GM12878 (cell line): Measurements from ENCODE around the gene PPIA.

Source experiments
- DPF2 ChIP-seq: fragments of 450-650 bp; IDR thresholded peaks from 2 replicates; pipeline ENCODE4 v1.6.1; 2017; ENCODE audit warnings: mild to moderate bottlenecking
- NR2C2 ChIP-seq: IDR thresholded peaks from 2 replicates; pipeline ENCODE4 v1.6.1; 2011; ENCODE audit warnings: borderline replicate concordance, low read depth; ENCODE audit not compliant: control insufficient read depth, insufficient read length
- PAX5 ChIP-seq: IDR thresholded peaks from 2 replicates; pipeline ENCODE4 v1.6.1; 2011; ENCODE audit warnings: low read depth, low read length, borderline replicate concordance
- POLR2AphosphoS5 ChIP-seq: IDR thresholded peaks from 2 replicates; pipeline ENCODE4 v1.6.1; 2011; ENCODE audit warnings: mild to moderate bottlenecking, low read length, inconsistent platforms
- RCOR1 ChIP-seq: conservative IDR thresholded peaks from 2 replicates; pipeline ENCODE4 v1.6.1; 2012; ENCODE audit warnings: low read depth, low read length, improper control_type of control experiment
- SMC3 ChIP-seq: IDR thresholded peaks from 2 replicates; pipeline ENCODE4 v1.6.1; 2011; ENCODE audit warnings: low read length, improper control_type of control experiment, borderline replicate concordance
- TF ChIP-seq, protein P1 (sequence below), 3 experiments: IDR thresholded peaks in 2 of 3; conservative IDR thresholded peaks in 1 of 3; 2 replicates each; pipeline ENCODE4 v1.5.1; 2011; ENCODE audit warnings: low read depth in 3 of 3, low read length in 3 of 3, mild to moderate bottlenecking in 3 of 3, control low read depth in 2 of 3, moderate library complexity in 2 of 3, inconsistent platforms in 1 of 3, mixed read lengths in 1 of 3; ENCODE audit not compliant: control insufficient read depth in 2 of 3, insufficient read depth in 1 of 3; ENCODE audit errors: extremely low read depth in 1 of 3
- TF ChIP-seq, protein P2 (sequence below): IDR thresholded peaks from 2 replicates; pipeline ENCODE4 v1.6.1; 2012; ENCODE audit warnings: low read depth, low read length, improper control_type of control experiment

DNA sequence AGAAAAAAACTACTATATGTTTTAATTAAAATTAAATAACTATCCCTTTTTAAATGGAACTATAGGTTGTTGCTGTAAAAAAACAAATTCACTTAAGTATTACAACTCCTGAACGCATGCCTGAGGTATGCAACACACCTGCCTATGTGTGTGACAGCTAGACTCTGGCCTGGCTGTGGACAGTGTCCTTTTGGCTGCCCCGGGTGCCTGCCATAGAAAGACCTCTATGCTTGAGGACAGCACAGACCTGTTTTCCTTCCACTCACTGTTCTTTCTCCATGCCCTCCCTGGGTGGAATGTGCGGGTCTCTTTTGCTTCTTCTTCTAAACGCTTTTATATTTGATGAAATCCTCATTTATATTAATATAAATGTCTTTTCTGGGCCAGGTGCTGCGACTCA lies 6.5 kb upstream of the PPIA start:
- no peak for TF ChIP-seq SMC3
- TF ChIP-seq NR2C2 = no peak
- TF ChIP-seq, protein P1, sequence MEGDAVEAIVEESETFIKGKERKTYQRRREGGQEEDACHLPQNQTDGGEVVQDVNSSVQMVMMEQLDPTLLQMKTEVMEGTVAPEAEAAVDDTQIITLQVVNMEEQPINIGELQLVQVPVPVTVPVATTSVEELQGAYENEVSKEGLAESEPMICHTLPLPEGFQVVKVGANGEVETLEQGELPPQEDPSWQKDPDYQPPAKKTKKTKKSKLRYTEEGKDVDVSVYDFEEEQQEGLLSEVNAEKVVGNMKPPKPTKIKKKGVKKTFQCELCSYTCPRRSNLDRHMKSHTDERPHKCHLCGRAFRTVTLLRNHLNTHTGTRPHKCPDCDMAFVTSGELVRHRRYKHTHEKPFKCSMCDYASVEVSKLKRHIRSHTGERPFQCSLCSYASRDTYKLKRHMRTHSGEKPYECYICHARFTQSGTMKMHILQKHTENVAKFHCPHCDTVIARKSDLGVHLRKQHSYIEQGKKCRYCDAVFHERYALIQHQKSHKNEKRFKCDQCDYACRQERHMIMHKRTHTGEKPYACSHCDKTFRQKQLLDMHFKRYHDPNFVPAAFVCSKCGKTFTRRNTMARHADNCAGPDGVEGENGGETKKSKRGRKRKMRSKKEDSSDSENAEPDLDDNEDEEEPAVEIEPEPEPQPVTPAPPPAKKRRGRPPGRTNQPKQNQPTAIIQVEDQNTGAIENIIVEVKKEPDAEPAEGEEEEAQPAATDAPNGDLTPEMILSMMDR (IDR thresholded peaks at IDR 0.05 in 2 of 3, conservative IDR thresholded peaks at IDR 0.05 in 1 of 3; ENCODE audit: control insufficient read depth in 2 of 3, extremely low read depth in 1 of 3, insufficient read depth in 1 of 3, low read depth in 3 of 3, low read length in 3 of 3) = no peak
- no peak for TF ChIP-seq POLR2AphosphoS5
- no peak for TF ChIP-seq PAX5
- no peak for TF ChIP-seq RCOR1
- TF ChIP-seq, protein P2, sequence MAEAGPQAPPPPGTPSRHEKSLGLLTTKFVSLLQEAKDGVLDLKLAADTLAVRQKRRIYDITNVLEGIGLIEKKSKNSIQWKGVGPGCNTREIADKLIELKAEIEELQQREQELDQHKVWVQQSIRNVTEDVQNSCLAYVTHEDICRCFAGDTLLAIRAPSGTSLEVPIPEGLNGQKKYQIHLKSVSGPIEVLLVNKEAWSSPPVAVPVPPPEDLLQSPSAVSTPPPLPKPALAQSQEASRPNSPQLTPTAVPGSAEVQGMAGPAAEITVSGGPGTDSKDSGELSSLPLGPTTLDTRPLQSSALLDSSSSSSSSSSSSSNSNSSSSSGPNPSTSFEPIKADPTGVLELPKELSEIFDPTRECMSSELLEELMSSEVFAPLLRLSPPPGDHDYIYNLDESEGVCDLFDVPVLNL = no peak
- no peak for TF ChIP-seq DPF2
